Esophagus muscularis mucosa (tissue), 4 donors: ENCODE results near the gene FMN1. TPM values are rescaled to one million over a fixed set of nuclear protein-coding genes. Genes with fewer than 3 reads are reported as not detected.

Source experiments
- DNase-seq: peaks from one replicate; pipeline ENCODE4 v3.0.0-alpha.2; 2017; ENCODE audit errors: extremely low spot score
- H3K27ac ChIP-seq, 4 donors: fragments of 200-600 bp; sonication (generic); replicated peaks in 1 of 4; 1 replicate in 3 of 4; 2 replicates in 1 of 4; pipeline ENCODE4 v1.5.1; 2016 to 2019; ENCODE audit warnings: mild to moderate bottlenecking in 1 of 4
- H3K27me3 ChIP-seq, 4 donors: fragments of 200-600 bp; sonication (generic); one replicate each; pipeline versions ENCODE4 v1.5.1 to v1.6.0; 2016 to 2019
- H3K36me3 ChIP-seq, 4 donors: fragments of 200-600 bp; sonication (generic); one replicate each; pipeline ENCODE4 v1.5.1; 2016 to 2019
- H3K4me1 ChIP-seq, 4 donors: fragments of 200-600 bp; sonication (generic); one replicate each; pipeline ENCODE4 v1.5.1; 2016 to 2019
- H3K4me3 ChIP-seq, 4 donors: fragments of 200-600 bp; sonication (generic); 1 replicate in 2 of 4; 2 replicates in 2 of 4; pipeline ENCODE4 v1.5.1; 2016 to 2019; ENCODE audit warnings: mild to moderate bottlenecking in 4 of 4, moderate library complexity in 1 of 4
- H3K9me3 ChIP-seq, 4 donors: fragments of 200-600 bp; sonication (generic); 1 replicate in 3 of 4; 2 replicates in 1 of 4; pipeline ENCODE4 v1.5.1; 2016 to 2019
- EP300 ChIP-seq: sonication (generic); formaldehyde crosslinking; IDR thresholded peaks from one replicate; pipeline ENCODE4 v1.6.1; 2017; ENCODE audit warnings: antibody characterized with exemption
- POLR2A ChIP-seq: fragments of 450-650 bp; IDR thresholded peaks from one replicate; pipeline ENCODE4 v1.6.1; 2017; ENCODE audit warnings: antibody characterized with exemption, moderate library complexity, mild to moderate bottlenecking, low read depth
- POLR2AphosphoS5 ChIP-seq, 2 donors: sonication (generic); formaldehyde crosslinking; IDR thresholded peaks; one replicate each; pipeline ENCODE4 v1.6.1; 2017; ENCODE audit warnings: antibody characterized with exemption in 2 of 2
- WGBS: methylation state at CpG from one replicate; pipeline ENCODE4 v1.1.5; 2018; 5-methylcytosine and 5-hydroxymethylcytosine counted together
- intact Hi-C: fragments of 100-400 bp; cut with DNase I; formaldehyde crosslinking; loops from one replicate; pipeline ENCODE4 v1.15.1; 2023
- total RNA-seq, 4 donors: library from RNA; depleted of rRNA; stranded (reverse); fragments of >200 nt; gene quantifications; one replicate each; pipeline versions ENCODE4 v1.1.0 to v1.2.1, GENCODE V29; 2016
- TF ChIP-seq, protein P1 (sequence below), 3 experiments: fragments of 200-600 bp in 2 of 3; fragments of 450-650 bp in 1 of 3; sonication (generic) in 2 of 3; IDR thresholded peaks; one replicate each; pipeline ENCODE4 v1.5.1; 2017 to 2019; ENCODE audit warnings: antibody characterized with exemption in 3 of 3, mild to moderate bottlenecking in 2 of 3, moderate library complexity in 1 of 3

Gene FMN1
- total RNA-seq, 4 donors from 2014 or later = 4.8 to 12.5 (median 8.6) TPM

- no peaks in the 10 kb centered on the region for H3K36me3 ChIP-seq
- H3K4me1 ChIP-seq = peaks cover 0 to 40% (median 24%) of the 10 kb centered on the region in 4 donors
- H3K27me3 ChIP-seq = no peaks in the 10 kb centered on the region
- no peak for DNase-seq
- peak overlapping the region in 2 of 4 donors; percentile 7 to 15 for H3K27ac ChIP-seq
- intact Hi-C loops = no loop called here
- WGBS = 78% methylated on average over 4 of the region's 4 CpGs
- no peak overlapping the region for H3K4me3 ChIP-seq
- H3K9me3 ChIP-seq = no peaks in the 10 kb centered on the region
- no peak for TF ChIP-seq POLR2A
- no peak for TF ChIP-seq POLR2AphosphoS5 (IDR thresholded peaks at IDR 0.05)
- TF ChIP-seq, protein P1, sequence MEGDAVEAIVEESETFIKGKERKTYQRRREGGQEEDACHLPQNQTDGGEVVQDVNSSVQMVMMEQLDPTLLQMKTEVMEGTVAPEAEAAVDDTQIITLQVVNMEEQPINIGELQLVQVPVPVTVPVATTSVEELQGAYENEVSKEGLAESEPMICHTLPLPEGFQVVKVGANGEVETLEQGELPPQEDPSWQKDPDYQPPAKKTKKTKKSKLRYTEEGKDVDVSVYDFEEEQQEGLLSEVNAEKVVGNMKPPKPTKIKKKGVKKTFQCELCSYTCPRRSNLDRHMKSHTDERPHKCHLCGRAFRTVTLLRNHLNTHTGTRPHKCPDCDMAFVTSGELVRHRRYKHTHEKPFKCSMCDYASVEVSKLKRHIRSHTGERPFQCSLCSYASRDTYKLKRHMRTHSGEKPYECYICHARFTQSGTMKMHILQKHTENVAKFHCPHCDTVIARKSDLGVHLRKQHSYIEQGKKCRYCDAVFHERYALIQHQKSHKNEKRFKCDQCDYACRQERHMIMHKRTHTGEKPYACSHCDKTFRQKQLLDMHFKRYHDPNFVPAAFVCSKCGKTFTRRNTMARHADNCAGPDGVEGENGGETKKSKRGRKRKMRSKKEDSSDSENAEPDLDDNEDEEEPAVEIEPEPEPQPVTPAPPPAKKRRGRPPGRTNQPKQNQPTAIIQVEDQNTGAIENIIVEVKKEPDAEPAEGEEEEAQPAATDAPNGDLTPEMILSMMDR (IDR thresholded peaks at IDR 0.05) = no peak
- no peak for TF ChIP-seq EP300
Observed at GRCh38 chr15:32918547-32918946, 276.0 kb downstream of the FMN1 start.

- Histone ChIP-seq H3K4me3 (no peak overlapping the region), H3K4me1 (peaks cover 0 to 35% (median 24%) of the 10 kb centered on the region in 4 donors), H3K36me3 (no peaks in the 10 kb centered on the region), H3K27ac (no peak overlapping the region), H3K9me3 (no peaks in the 10 kb centered on the region), H3K27me3 (no peaks in the 10 kb centered on the region)
- TF ChIP-seq POLR2AphosphoS5 (IDR thresholded peaks at IDR 0.05) (no peak), EP300 (no peak), POLR2A (no peak)
- TF ChIP-seq, protein P1 (IDR thresholded peaks at IDR 0.05) = no peak
- WGBS = 73% methylated on average over 3 of the region's 3 CpGs
- DNase-seq = no peak
- intact Hi-C loops = no loop called here
Observed at GRCh38 chr15:32910839-32911238, 283.7 kb downstream of the FMN1 start.

- intact Hi-C loops = no loop called here
- no peaks in the 10 kb centered on the region for H3K27me3 ChIP-seq
- no peak overlapping the region for H3K27ac ChIP-seq
- no peaks in the 10 kb centered on the region for H3K36me3 ChIP-seq
- 71% methylated on average over 2 of the region's 2 CpGs for WGBS
- DNase-seq = no peak
- H3K9me3 ChIP-seq = no peaks in the 10 kb centered on the region
- no peak overlapping the region for H3K4me3 ChIP-seq
- peaks cover 0 to 32% (median 23%) of the 10 kb centered on the region in 4 donors for H3K4me1 ChIP-seq
- TF ChIP-seq POLR2AphosphoS5 (IDR thresholded peaks at IDR 0.05) (no peak), EP300 (no peak), POLR2A (no peak)
- TF ChIP-seq, protein P1 (IDR thresholded peaks at IDR 0.05) = no peak
Observed at GRCh38 chr15:32909431-32909830, 285.1 kb downstream of the FMN1 start.

DNA sequence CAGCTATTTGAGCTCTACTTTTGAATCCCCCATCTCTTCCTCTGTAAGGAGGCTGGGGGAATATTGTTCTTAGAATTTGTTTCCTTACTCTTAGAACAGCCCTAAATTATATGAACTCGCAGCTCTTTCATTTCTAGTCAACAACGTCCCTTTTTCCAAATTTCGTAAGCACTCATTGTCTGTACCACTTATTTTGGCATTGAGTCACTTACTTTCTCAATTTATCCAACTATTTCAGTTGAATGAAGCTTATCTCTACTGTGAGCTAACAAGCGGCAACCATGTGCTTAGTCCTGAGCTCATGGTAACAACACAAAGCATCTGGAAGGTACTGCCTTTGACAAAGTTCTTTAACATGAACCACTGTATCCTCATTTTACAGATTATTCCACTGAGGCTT lies 285.6 kb downstream of the FMN1 start:
- Histone ChIP-seq H3K9me3 (no peaks in the 10 kb centered on the region), H3K4me3 (no peak overlapping the region), H3K27me3 (no peaks in the 10 kb centered on the region), H3K4me1 (peaks cover 0 to 32% (median 23%) of the 10 kb centered on the region in 4 donors), H3K27ac (peak overlapping the region; percentile 63 to 71 (median 68)), H3K36me3 (no peaks in the 10 kb centered on the region)
- intact Hi-C loops = no loop called here
- 90% methylated on average over 4 of the region's 4 CpGs for WGBS
- TF ChIP-seq, protein P1 (IDR thresholded peaks at IDR 0.05) = no peak
- TF ChIP-seq POLR2A = no peak
- no peak for TF ChIP-seq EP300
- no peak for TF ChIP-seq POLR2AphosphoS5 (IDR thresholded peaks at IDR 0.05)
- no peak for DNase-seq

DNA sequence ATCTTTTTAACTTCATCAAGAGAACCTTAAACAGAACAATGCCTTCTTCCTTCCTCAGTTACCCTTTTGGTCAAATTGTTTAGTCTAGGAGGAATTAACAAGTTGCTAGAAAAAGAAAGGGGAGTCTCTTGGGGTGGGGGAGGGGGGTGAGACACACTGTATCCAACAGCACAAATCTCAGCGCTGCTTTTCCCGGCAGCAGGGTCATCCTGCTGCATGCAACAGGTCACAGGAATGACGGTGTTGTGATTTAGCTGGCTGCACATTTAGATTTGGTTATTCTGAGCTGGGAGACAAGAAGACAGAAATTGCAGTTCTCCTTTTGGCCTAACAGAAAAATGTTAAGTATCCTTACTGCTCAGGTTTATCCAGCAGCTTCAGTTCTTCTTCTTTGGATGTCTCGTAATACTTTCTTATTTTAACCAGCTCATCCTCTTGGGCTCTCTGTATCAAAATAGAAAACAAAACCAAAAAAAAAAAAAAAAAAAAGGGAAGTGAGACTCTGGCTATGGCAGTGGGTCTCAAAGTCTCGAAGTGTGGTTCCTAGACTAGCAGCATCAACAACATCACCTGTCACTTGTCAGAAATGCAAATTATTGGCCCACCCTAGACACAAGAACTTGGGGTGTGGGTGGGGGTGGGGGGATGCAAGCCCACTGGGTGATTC lies 286.2 kb downstream of the FMN1 start:
- no peaks in the 10 kb centered on the region for H3K27me3 ChIP-seq
- no peak overlapping the region for H3K4me3 ChIP-seq
- no peaks in the 10 kb centered on the region for H3K9me3 ChIP-seq
- H3K36me3 ChIP-seq = no peaks in the 10 kb centered on the region
- peak overlapping the region; percentile 63 to 71 (median 68) for H3K27ac ChIP-seq
- intact Hi-C loops = no loop called here
- 33% methylated on average over 5 of the region's 5 CpGs for WGBS
- TF ChIP-seq POLR2A (no peak), POLR2AphosphoS5 (IDR thresholded peaks at IDR 0.05) (peak; percentile 54 to 61), EP300 (peak; percentile 49)
- TF ChIP-seq, protein P1 (IDR thresholded peaks at IDR 0.05) = no peak
- DNase-seq = no peak
- H3K4me1 ChIP-seq = peaks cover 0 to 32% (median 23%) of the 10 kb centered on the region in 4 donors
